ENCODE results near the gene STK25.

DNA sequence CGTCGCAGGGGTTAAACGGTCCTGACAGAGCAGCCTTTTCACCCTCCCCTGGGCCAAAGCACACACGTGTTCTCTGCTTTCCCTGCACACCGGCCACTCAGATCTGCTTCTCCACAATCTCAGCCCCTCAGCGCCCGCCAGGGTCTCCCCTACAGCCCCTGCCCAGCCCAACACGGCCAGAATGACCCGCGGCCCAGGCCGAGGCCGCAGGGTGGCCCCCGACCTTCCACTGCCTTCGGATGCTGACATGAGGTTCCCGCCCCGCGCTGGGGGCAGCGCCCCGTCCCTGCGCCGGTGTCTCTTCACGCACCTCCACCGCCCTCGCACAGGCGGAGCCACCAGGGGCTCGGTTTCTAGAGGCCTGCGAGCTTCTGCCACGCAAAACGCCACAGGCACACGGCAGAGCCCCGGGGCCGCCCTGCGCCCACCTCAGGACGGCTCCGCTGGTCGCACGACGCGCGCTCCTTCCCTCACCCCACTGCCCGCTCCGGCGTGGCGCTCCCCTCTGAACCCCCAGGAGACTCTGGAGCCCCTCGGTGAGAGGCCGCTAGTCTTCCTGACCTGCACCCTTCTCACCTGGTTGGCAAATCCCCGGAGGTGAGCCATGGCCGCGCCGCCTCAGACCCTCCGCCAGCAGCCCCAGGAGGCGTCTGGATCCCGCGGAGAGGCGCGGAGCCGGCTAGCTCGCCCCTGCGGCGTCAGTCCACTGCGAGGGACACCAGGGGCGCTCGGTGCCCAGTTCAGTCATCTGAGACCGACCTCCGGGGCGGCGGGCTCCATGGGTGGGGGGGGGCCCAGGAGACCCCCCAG is 749 bp downstream of the STK25 start:
- TF ChIP-seq GATA3 (IDR thresholded peaks at IDR 0.05; ENCODE audit: low read depth, low read length) (no peak), GATA2 (IDR thresholded peaks at IDR 0.05; ENCODE audit: low read depth, low read length) (no peak)
